GM19397 (cell line): ENCODE results near the gene REXO2.

Source experiments
- ATAC-seq: cut with Tn5 transposase; IDR thresholded peaks from one replicate; pipeline ENCODE4 v1.9.1; 2021; ENCODE audit warnings: mild to moderate bottlenecking, moderate library complexity; ENCODE audit not compliant: unreplicated experiment

Gene REXO2

DNA sequence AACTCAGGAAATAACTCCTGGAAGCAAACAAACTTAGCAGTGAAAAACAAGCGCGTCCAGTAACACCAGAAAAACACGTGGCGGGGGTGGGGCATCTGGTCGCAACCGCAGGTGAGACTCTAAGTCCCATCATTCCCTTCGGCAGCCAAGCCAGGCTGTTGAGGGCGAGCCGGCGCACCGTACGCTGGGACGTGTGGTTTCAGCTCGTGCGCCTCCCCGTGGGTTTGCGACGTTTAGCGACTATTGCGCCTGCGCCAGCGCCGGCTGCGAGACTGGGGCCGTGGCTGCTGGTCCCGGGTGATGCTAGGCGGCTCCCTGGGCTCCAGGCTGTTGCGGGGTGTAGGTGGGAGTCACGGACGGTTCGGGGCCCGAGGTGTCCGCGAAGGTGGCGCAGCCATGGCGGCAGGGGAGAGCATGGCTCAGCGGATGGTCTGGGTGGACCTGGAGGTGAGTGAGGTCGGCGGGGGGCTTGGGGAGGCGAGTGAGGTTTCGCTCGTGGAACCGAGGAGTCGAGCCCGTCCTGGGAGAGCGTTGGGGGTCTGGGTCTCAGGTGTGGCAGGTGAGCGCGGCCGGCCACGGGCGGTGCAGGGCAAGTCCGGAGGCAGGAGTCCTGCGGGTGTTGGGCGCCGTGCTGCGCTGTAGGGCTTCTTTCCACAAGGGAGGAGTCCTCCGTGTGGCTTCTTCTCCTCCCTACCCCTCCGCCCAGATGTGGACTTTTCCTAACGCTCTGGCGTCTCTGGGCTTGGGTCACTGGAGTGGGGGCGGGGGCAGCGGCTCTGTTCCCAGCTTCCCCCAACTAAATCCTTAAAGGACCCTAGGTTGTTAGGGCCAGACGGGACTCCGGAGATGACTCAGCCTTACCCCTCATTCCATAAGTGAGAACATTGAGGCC is at the start of gene REXO2:
Gene REXO2 (plus strand): TSS at position 239 of the 892 bp plus-strand sequence. CDS start 62 bp downstream, at position 301.
- peak; percentile 100 for ATAC-seq

DNA sequence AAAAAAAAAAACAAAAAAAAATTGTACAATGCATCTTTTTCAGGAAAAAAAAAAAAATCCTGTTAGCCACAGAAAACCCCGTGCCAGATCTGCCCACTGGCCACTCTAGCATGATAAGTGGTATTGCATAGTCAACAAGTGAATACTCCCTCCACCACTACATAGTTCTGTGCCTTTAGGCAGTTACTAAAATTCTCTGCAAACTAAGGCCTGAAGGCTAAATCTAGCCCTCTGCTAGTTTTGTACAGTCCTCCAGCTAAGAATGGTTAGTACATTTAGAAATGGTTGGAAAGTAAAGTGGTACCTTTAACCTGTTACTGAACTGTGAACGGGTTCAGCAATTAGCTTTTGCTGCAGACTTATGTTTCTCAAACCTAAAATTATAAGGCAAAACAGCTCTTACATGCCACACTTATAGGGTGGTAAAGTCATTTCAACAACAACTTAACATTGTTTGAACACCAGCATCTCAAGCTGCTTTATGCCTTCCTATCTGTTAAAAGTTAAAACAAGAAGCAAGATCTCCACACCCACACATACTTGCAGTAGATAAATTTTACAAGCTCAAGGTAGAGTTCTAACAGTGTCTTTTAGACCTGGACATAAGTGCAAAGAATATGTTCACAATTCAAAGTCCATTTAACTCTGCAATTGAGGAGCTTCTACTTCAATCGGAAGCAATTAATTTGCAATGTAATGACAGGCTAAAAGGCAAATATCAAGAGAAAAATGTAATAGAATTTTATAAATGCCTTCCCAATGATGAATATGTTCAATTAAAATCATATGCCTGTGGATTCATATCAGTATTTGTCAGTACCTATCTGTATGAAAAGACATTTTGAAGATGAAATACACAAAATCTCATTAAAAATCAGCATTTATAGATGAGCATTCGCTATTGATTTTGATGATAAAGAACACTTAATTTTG is 46.3 kb upstream of the REXO2 start:
- no peak for ATAC-seq

DNA sequence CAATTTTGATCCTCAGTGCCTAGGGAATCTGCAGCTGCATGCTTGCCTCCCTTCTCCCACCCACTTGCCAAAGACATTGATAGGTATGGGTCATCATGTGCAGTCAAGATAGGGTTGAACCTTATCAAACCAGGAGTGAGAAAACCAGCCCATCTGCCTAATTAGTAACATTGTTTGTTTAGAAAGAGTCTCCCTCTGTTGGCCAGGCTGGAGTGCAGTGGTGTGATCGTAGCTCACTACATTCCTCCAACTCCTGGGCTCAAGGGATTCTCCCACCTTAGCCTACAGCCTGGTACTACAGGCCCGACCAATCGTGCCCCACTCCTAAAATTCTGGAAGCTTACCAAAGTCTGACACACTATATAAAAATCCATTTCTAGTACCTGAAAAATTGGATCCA is 43.5 kb upstream of the REXO2 start:
- no peak for ATAC-seq

DNA sequence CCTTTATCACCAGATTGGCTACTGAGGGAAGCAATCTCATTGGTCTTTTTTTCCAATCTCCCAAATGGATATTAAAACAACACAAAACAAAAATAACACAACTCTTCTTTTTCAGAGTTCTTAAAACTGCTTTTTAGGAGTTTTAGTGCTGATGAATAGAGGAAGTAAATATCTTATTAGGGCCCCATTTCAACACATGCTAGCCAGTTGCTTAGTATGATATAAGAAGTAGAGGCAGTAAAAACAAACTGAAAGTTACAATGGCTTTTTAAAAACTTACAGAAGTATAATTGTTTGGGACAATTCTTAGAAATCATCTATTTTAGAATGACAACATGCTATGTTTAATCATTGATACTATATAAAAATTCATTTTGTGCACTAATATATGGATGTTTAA is 42.4 kb upstream of the REXO2 start:
- ATAC-seq, result no peak

DNA sequence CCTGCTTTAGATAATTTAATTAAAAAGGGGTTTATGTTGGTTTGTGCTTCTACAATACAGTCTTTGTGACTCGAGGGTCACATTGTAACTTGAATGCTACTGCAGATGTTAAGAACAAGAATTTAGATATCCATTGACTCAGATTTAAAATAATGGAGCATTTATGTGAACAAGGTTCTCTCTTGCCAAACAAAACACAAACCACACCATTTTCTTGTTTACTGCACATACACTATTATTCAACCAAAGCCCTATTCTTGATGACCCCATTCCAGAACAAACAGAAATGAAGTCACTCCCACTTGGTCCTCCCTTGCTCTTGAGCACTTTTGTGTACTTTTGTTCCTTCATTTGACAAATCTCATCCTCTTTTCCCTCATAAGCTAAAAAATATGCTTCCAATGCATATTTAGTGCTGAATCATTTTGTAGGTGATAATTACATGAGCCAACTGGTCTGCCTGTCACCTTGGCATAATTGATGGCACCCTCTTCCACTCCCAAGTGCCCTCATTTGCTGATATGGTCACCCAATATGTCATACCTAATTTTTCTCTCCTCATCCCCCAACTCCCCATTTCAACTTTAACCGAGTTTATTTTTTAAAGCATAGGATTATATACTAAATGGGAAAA is 41.8 kb upstream of the REXO2 start:
- no peak for ATAC-seq

DNA sequence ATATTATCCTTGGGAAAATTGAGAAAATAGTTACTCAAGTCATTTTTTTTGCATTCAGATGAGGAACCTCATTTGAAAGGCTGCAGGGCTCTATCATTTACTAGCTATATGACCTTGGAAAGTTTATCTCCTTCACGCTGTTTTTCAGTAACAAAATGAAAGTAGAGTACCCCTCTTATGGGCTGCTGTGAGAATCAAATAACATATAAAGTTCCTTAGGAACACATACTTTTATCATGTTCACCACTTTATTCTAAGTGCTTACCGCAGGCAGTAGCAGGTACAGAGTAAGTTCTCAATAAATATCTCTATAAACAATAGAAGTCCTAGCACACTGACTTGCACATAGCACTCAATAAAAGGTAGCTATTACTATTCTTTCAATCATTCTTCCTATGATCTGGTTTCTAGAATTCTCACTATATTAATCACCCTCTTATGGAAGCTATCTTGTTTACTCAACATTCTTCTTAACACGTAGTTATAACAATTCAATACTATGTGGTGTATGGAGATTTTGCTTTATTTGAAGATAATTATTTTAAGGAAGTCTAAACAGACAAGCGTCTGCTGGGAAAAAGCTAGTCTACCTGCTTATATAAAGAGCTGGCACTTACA is 40.9 kb upstream of the REXO2 start:
- ATAC-seq, result no peak

DNA sequence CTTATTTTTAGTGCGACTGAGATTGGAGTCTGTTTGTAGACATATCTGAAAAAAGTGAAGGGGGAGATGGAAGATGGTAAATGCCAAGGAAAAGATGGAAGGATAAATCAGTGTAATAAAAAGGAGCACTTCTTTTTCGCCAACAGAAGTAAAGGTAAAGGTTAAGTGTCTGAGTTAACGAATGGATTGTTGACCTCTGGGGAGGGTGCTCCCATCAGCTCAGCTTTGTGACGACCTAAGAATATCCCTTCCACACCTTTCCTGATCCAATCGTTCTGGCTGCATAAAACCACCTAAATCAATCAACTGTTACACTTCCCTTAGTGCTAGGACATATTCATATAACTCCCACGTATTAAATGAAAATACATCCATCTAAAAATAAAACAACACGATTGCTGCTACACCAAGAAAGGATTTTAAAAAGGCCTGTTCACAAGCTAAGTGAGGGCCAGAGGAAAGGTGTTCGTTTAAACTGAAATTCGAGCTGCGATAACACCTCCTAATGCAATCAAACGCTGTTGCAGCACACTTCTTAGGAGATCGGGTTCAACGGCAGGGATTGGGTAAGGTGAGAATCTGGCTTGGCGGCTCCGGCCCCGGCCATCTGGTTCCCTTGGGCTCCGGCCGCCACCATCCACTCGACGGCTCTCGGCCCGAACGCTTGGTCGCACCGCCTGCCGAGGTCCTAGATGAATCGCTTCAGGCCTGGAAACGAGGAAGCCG is 39.6 kb upstream of the REXO2 start:
- ATAC-seq, result peak; percentile 12

DNA sequence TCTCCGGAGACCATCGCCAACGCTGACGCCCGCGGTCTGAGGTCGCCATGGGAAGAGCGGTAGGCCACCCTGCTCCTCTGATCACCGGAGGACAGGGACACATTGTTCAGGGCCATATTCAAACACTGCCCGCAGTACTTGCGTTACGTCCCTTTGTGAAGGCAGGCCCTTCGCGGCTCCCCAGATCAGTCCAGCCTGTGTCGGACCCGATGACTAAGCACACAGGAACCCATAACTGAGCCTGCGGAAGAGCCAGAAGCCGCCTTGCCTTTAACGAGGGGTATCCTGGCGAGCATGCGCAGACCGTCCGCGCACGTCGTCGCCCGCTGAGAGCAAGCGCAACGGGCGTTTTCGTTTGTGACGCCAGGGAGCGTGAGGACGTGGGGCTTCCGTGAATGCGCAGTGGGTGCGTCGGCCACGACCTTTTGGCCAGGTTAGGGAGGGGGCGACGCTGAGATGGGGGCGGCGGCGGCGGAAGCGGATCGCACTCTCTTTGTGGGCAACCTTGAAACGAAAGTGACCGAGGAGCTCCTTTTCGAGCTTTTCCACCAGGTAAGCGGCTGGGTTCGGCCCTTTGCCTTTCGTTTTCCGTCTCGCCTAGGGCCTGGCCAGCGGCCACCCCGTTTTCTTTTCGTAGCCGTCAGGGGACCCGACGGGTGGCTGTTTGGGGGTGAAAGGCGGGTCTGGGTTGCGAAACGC is 38.9 kb upstream of the REXO2 start, which contains the start of the genes C11orf71 and RBM7:
Gene C11orf71 (minus strand): TSS at position 296 of the 699 bp plus-strand sequence. CDS start 180 bp downstream, at position 116.
Gene RBM7 (plus strand): TSS at position 451 of the 699 bp plus-strand sequence. CDS start 6 bp downstream, at position 457.
- peak; percentile 93 for ATAC-seq

DNA sequence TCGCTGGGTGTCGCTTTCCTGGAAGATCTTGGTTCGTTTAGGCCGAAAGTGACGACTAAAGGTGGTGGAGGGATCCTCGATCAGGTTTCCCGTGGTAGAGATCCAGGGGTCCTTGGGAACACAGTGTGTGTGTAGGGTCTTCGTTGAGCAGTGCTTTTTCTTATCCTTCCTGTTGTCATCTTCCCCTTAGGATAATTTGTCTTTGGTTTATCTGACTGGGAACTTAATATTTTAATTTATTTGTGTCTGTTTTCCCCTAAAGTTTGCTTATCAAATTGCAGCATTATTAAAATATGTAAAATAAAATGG is 38.4 kb upstream of the REXO2 start:
- ATAC-seq, result no peak

DNA sequence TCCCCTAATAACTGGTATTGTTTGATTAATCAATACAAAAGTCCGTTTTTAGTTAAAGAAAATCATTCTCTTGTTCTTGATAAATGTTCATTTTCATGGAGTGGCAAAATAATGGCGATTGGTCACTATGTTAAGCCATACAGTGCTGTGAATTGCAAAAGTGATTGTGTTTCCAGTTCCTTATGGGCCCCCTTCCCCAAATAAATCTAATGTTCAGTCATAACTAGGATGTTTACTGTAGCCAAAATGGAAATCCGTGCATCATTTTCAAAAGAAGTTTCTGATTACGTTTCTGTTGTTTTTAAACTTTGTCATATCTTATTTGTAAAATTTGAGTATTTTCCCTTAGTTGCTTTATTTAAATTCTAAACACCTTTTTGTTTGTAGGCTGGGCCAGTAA is 38.0 kb upstream of the REXO2 start:
- no peak for ATAC-seq

DNA sequence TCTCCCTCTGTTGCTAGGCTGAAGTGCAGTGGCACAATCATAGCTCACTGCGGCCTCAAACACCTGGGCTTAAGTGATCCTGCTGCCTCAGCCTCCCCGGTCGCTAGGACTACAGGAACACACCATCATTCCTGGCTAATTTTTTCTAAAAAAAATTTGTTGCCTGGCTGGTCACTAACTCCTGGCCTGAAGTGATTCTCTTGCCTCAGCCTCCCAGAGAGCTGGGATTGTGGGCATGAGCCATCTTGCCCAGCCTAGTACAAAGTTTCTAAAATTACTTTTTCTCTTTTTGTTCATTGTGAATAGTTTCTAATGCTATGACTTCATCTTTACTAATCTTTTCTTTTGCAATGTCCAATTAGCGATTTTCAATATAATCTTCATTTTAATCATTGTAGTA is 26.3 kb upstream of the REXO2 start:
- no peak for ATAC-seq

DNA sequence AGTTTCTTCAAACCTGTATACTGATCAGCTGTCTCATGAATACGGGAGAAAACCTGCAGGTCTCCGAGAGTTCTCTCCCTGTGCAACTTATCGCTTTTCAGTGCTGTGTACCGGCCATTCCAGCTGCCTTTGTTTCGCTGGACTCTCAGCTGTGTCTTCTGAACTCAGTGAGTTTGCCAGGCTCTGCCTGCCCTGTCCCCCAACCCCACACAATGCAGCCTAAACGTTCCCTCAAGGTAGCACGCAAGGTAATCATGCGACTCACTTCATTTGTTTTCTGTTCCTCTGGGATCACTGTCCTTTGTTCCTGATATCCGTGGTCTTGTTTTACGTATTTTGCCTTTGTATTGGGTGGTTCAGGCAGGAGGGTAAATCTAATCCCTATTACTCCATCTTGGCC is 25.3 kb upstream of the REXO2 start:
- ATAC-seq, result no peak

DNA sequence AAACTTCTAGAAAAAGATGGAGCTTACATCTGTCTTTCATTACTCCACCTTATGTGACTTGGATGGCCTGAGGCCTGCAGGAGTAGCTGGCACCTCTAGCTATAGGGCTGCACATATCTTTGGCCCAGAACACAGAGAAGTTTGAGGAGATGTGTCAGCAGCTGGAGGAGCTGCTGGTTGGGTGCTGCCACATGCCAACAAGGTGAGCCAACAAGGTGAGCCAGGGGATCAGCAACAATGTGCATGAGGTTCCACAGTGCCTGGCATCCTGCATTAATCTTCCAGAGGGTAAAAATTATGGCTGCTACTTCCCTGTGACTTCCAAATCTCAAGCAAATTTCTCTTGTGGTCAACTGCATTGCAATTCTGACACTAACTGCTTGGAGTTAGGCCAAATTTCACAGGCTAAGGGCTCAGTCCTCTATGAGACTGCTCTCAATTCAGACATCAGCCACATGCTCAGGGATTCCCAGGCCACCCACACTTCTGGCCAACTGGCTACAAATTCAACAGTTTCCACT is 22.8 kb upstream of the REXO2 start:
- no peak for ATAC-seq

DNA sequence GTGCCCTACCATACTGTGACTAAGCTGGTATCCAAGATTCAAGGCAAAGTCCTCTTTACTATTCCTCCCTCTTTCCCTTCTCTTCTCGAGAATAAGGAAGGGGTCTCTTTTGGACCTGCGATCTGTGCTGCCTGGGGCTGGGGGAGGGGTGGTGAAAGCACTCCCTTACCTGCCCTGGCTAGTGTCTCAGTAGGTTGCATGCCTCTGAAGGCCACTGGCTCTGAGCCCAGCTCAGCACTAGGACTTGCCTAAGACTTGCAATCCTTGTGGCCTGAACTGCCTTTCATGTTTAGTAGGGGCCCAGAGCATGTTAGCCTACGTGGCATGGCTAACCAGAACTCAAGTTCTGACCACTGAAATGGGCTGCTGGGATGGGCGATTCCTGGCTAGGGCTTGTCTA is 13.0 kb upstream of the REXO2 start:
- ATAC-seq, result no peak

DNA sequence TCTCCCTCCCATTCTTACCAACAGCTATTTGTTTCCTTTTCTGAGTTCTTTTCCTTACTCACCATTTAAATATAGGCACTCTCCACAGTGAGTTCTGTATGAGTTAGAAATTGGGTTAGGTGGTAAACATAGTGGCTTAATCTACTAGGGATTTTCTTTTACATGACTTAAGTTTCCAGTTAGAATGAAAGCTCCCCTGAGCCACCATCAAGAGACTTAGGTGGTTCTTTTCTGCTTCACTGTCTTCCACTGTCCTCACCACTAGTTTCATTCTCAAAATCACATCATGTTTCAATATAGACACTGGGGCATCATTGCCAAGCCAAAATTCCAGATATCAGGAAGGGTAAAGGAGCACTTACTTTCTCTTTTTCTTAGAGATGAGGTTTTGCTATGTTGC is 9.0 kb upstream of the REXO2 start:
- no peak for ATAC-seq

DNA sequence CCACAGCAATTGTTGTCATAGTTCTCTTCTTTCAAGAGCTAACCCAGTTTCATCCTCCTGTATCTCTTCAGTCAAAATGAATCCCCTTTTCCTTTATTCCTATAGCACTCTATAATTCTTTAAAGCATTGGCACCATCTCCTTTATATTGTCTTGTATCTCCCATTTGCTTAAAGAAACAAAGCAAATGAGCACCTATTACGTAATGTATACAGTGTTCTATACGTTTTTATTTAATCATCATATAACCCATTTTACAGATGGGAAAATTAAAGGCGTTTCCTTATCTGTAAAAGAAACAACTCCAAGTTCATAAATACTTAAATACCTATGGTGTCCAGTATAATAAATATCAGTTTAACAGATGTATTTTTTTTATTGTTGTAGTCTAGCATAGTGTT is 6.4 kb upstream of the REXO2 start:
- no peak for ATAC-seq

DNA sequence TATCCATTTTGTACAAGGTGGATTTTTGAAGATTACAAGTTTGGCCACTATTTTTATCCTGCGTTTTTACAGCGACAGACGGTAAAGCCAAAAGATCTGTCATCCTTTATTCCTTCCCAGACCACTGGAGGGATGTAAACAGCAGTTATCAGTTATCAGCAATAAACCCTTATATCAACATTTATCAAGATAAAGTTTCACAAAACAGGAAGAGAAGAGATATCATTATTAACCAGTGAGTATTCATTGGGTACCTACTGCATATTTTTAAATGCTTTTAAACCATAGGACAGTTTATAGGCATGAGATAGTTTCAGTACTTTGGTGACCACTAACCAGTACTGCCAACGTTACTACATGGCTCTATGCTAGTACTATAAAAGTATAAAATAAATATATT is 5.9 kb upstream of the REXO2 start:
- ATAC-seq, result no peak

DNA sequence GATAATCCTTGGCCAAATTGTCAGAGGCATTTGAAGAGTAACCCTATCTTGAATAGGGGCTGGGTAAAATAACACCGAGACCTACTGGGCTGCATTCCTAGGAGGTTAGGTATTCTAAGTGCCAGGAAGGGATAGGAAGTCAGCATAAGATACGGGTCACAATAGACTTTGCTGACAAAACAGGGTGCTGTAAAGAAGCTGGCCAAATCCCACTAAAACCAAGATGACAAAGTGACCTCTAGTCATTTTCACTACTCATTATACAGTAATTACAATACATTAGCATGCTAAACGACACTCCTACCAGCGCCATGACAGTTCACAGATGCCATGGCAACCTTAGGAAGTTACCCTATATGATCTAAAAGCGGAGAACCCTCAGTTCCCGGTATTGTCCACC is 964 bp upstream of the REXO2 start:
- ATAC-seq, result no peak

DNA sequence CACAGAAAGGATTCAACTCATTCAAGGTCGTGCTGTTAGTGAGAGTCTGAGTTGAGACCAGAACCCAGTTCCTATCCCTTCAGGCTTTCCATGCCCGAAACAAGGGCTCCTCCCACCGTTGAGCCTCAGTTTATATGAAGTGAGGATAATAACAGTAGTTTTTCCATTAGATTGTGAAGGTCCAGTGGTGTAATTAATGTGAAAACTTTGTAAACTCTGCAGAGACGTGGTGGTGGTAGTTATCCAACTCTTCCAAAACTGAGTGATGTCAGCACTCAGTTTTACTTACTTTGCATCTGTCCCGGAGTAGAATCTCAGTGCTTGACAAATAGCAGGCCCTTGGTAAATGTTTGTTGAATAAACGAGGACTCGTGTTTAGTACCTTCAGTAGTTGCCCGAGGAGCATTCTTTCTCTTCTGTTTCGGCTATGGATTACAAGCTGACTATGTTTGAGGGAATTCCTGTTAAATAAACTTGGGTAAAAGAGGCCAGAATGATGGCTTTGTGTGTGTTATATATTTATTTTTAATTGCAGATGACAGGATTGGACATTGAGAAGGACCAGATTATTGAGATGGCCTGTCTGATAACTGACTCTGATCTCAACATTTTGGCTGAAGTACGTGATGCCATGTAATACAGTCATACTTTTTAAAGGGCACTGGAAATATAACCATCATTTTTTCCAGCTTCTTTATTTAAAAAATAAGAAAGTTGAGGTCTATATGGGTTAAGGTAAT is 1.0 kb downstream of the REXO2 start:
- no peak for ATAC-seq
